Ascending aorta (tissue), 2 donors: ENCODE results near the gene ZEB1. TPM values are rescaled to one million over a fixed set of nuclear protein-coding genes. Genes with fewer than 3 reads are reported as not detected.
"Not testable (repeated sequence)": the region's sequence is repeated elsewhere in the genome, so short reads cannot be mapped to it uniquely, and the experiment has no call there.

Experiments
- DNase-seq, 2 donors: peaks; one replicate each; pipeline ENCODE4 v3.0.0-alpha.2; 2019; ENCODE audit warnings: low spot score in 2 of 2
- H3K27ac ChIP-seq, 2 donors: fragments of 200-600 bp; sonication (generic); one replicate each; pipeline ENCODE4 v1.5.1; 2016 to 2017; ENCODE audit warnings: mild to moderate bottlenecking in 1 of 2
- H3K27me3 ChIP-seq: fragments of 200-600 bp; sonication (generic); one replicate; pipeline ENCODE4 v1.5.1; 2017
- H3K36me3 ChIP-seq, 2 donors: fragments of 200-600 bp; sonication (generic); one replicate each; pipeline ENCODE4 v1.5.1; 2016
- H3K4me1 ChIP-seq, 2 donors: fragments of 200-600 bp; sonication (generic); one replicate each; pipeline ENCODE4 v1.5.1; 2016 to 2017; ENCODE audit warnings: mild to moderate bottlenecking in 1 of 2
- H3K4me3 ChIP-seq, 2 donors: fragments of 200-600 bp; sonication (generic); one replicate each; pipeline ENCODE4 v1.5.1; 2016 to 2017; ENCODE audit warnings: mild to moderate bottlenecking in 1 of 2
- H3K9me3 ChIP-seq, 2 donors: fragments of 200-600 bp; sonication (generic); one replicate each; pipeline ENCODE4 v1.5.1; 2016
- CTCF ChIP-seq, 3 experiments: fragments of 200-600 bp in 2 of 3; fragments of 450-650 bp in 1 of 3; sonication (generic) in 2 of 3; IDR thresholded peaks; one replicate each; pipeline ENCODE4 v1.5.1; 2016 to 2019; ENCODE audit warnings: antibody characterized with exemption in 3 of 3, mild to moderate bottlenecking in 1 of 3, moderate library complexity in 1 of 3
- intact Hi-C: fragments of 100-400 bp; cut with DNase I; formaldehyde crosslinking; loops from one replicate; pipeline ENCODE4 v1.15.1; 2023
- total RNA-seq: library from RNA; depleted of rRNA; stranded (reverse); fragments of >200 nt; gene quantifications from one replicate; pipeline ENCODE4 v1.1.0, GENCODE V29; 2016

Gene ZEB1
- total RNA-seq, 1 donor from 2014 or later = 77.3 TPM

- Histone ChIP-seq H3K27me3 (no peaks in the 10 kb centered on the region), H3K9me3 (no peaks in the 10 kb centered on the region), H3K4me1 (no peaks in the 10 kb centered on the region), H3K36me3 (peaks cover 23 to 34% of the 10 kb centered on the region in 2 donors), H3K4me3 (no peak overlapping the region), H3K27ac (no peak overlapping the region)
- TF ChIP-seq CTCF (IDR thresholded peaks at IDR 0.05) = no peak
- intact Hi-C loops = loop anchor here (10.0 kb wide), 1 partner anchor 276 kb away; no protein-coding TSS in a partner anchor
- no peak for DNase-seq
Measured at GRCh38 chr10:31528831-31529230, 209.8 kb downstream of the ZEB1 start.

- no peaks in the 10 kb centered on the region for H3K4me1 ChIP-seq
- H3K27me3 ChIP-seq = no peaks in the 10 kb centered on the region
- H3K27ac ChIP-seq = no peak overlapping the region
- intact Hi-C loops = no loop called here
- no peak for TF ChIP-seq CTCF (IDR thresholded peaks at IDR 0.05)
- H3K4me3 ChIP-seq = no peak overlapping the region
- no peak for DNase-seq
- H3K9me3 ChIP-seq = no peaks in the 10 kb centered on the region
- no peaks in the 10 kb centered on the region for H3K36me3 ChIP-seq
Measured at GRCh38 chr10:31536302-31536701, 217.3 kb downstream of the ZEB1 start.

GRCh38 chr10:31549896-31550295 lies 230.9 kb downstream of the ZEB1 start:
- DNase-seq = no peak
- Histone ChIP-seq H3K27ac (no peak overlapping the region), H3K27me3 (no peaks in the 10 kb centered on the region), H3K4me1 (no peaks in the 10 kb centered on the region), H3K9me3 (no peaks in the 10 kb centered on the region), H3K36me3 (no peaks in the 10 kb centered on the region), H3K4me3 (no peak overlapping the region)
- intact Hi-C loops = no loop called here
- TF ChIP-seq CTCF (IDR thresholded peaks at IDR 0.05) = no peak

GRCh38 chr10:31554556-31554955 lies 235.5 kb downstream of the ZEB1 start:
- no peak for TF ChIP-seq CTCF (IDR thresholded peaks at IDR 0.05)
- intact Hi-C loops = no loop called here
- no peaks in the 10 kb centered on the region for H3K27me3 ChIP-seq

GRCh38 chr10:31557854-31558253 lies 238.8 kb downstream of the ZEB1 start:
- Histone ChIP-seq H3K36me3 (no peaks in the 10 kb centered on the region), H3K4me1 (no peaks in the 10 kb centered on the region), H3K4me3 (no peak overlapping the region), H3K27ac (no peak overlapping the region), H3K27me3 (no peaks in the 10 kb centered on the region), H3K9me3 (peaks cover 13 to 22% of the 10 kb centered on the region in 2 donors)
- no peak for TF ChIP-seq CTCF (IDR thresholded peaks at IDR 0.05)
- intact Hi-C loops = no loop called here
- DNase-seq = no peak

More at GRCh38 chr10:31554556-31554955, 235.5 kb downstream of the ZEB1 start:
- Histone ChIP-seq H3K36me3 (no peaks in the 10 kb centered on the region), H3K9me3 (peaks cover 12 to 13% of the 10 kb centered on the region in 2 donors), H3K4me3 (no peak overlapping the region), H3K4me1 (no peaks in the 10 kb centered on the region), H3K27ac (no peak overlapping the region)
- no peak for DNase-seq

- H3K4me3 ChIP-seq, intact Hi-C loops, DNase-seq, H3K36me3 ChIP-seq, H3K9me3 ChIP-seq, H3K27me3 ChIP-seq, H3K27ac ChIP-seq, H3K4me1 ChIP-seq: not testable (repeated sequence)
Measured at GRCh38 chr10:31568252-31568861, 249.3 kb downstream of the ZEB1 start.
